HCT116 (cell line): ENCODE results near the gene CCL18.

Experiments used
- CTCF ChIP-seq, 3 experiments: fragments of 200-600 bp in 1 of 3; sonication (generic) in 1 of 3; IDR thresholded peaks in 2 of 3; conservative IDR thresholded peaks in 1 of 3; 2 replicates each; pipeline ENCODE4 v1.5.1; 2012 to 2017; ENCODE audit warnings: low read depth in 2 of 3, low read length in 2 of 3, antibody characterized with exemption in 1 of 3, borderline replicate concordance in 1 of 3, control low read depth in 1 of 3, mild to moderate bottlenecking in 1 of 3, mixed read lengths in 1 of 3, mixed run types in 1 of 3, moderate library complexity in 1 of 3; ENCODE audit not compliant: insufficient read depth in 1 of 3
- EGR1 ChIP-seq: IDR thresholded peaks from 2 replicates; pipeline ENCODE4 v1.6.1; 2012; ENCODE audit warnings: low read depth
- ELF1 ChIP-seq: IDR thresholded peaks from 2 replicates; pipeline ENCODE4 v1.6.1; 2012; ENCODE audit warnings: low read depth, borderline replicate concordance
- EZH2 ChIP-seq: fragments of 200-600 bp; sonication (generic); IDR thresholded peaks from 2 replicates; pipeline ENCODE4 v1.6.1; 2017; ENCODE audit warnings: antibody characterized with exemption, mixed run types
- JUND ChIP-seq: IDR thresholded peaks from 2 replicates; pipeline ENCODE4 v1.6.1; 2012
- POLR2A ChIP-seq: IDR thresholded peaks from 2 replicates; pipeline ENCODE4 v1.7.0; 2011; ENCODE audit warnings: borderline replicate concordance; ENCODE audit not compliant: insufficient read depth, insufficient read length; ENCODE audit errors: extremely low read depth
- POLR2AphosphoS5 ChIP-seq: IDR thresholded peaks from 2 replicates; pipeline ENCODE4 v1.6.1; 2011; ENCODE audit warnings: mild to moderate bottlenecking, low read depth, low read length, moderate library complexity
- REST ChIP-seq: IDR thresholded peaks from 2 replicates; pipeline ENCODE4 v1.6.1; 2012; ENCODE audit warnings: low read depth
- SIN3A ChIP-seq: IDR thresholded peaks from 2 replicates; pipeline ENCODE4 v1.6.1; 2012; ENCODE audit warnings: low read depth
- SP1 ChIP-seq: IDR thresholded peaks from 2 replicates; pipeline ENCODE4 v1.6.1; 2012; ENCODE audit warnings: low read depth
- YY1 ChIP-seq: IDR thresholded peaks from 2 replicates; pipeline ENCODE4 v1.6.1; 2011; ENCODE audit warnings: low read length, low read depth, moderate library complexity, mild to moderate bottlenecking; ENCODE audit not compliant: insufficient replicate concordance; ENCODE audit errors: extremely low read depth

GRCh38 chr17:36055171-36055570 is 8.9 kb upstream of the CCL18 start:
- TF ChIP-seq CTCF (IDR thresholded peaks at IDR 0.05 in 2 of 3, conservative IDR thresholded peaks at IDR 0.05 in 1 of 3; ENCODE audit: borderline replicate concordance in 1 of 3, insufficient read depth in 1 of 3, low read depth in 2 of 3, low read length in 2 of 3) (no peak), POLR2A (no peak), ELF1 (no peak), POLR2AphosphoS5 (no peak), EGR1 (no peak), YY1 (no peak), EZH2 (no peak), REST (no peak), JUND (no peak), SP1 (no peak), SIN3A (no peak)
